GM18505 (cell line): Measurements from ENCODE around the gene AXIN2.

Source experiments
- ATAC-seq: cut with Tn5 transposase; IDR thresholded peaks from one replicate; pipeline ENCODE4 v1.9.1; 2021; ENCODE audit not compliant: unreplicated experiment
- POLR2A ChIP-seq: IDR thresholded peaks from 4 replicates; pipeline ENCODE4 v1.6.1; 2011; ENCODE audit warnings: borderline replicate concordance; ENCODE audit not compliant: insufficient read depth, insufficient read length; ENCODE audit errors: extremely low read depth

The AXIN2 gene

DNA sequence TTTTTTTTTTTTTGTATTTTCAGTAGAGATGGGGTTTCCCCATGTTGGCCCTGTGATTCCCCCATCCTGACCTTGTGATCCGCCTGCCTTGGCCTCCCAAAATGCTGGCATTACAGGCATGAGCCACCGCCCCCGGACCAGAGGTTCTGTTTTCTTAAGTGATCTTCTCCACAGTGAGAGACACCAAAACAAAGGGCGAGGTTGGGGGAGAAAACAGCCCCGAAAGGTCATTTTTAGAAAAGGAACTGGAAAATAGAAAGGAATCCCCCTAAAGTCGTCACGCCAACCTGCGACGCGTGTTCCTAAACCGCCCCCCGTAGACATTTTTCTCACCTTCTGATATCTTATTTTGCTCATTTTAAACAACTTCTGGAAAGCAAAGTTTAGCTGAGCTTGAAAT is 6.1 kb upstream of the AXIN2 start:
- TF ChIP-seq POLR2A: no peak
- no peak for ATAC-seq

DNA sequence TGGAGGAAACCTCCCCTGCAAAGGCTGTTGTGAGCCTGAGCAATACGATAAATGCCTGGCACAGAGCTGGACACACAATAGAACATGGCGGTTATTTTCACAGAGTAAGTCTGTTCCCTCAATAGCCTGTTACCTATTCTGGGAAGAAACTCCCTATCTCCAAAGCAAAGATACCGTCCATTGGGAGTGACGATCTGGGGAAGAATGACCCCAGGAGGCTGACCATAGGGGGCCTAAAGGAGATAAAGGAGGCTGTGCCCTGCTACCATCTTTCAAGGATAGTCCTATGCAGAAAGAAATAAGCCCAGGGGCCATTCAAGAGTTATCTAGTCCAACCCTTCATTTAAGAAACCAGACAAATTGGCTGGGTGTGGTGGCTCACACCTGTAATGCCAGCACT is 4.1 kb upstream of the AXIN2 start:
- TF ChIP-seq POLR2A: no peak
- ATAC-seq: no peak

DNA sequence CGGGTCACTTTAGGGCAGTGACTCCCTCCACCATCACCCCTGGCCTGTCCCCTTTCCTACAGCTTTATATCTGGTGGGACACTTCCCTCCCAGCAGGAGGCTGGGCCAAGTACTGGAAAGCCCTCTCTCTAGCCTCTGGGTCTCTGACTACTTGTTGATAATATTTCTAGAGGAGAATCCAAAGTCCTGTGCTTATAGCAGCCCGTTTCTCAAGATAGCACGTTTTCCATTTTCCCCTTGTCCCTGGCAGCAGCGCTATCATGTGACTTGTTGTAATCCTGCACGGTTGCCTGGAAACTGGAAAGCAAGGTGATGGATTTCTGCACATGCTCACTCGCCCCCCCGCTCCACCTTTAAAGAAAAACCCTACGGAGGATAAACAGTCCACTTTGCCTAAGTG is 3.3 kb upstream of the AXIN2 start:
- no peak for ATAC-seq

DNA sequence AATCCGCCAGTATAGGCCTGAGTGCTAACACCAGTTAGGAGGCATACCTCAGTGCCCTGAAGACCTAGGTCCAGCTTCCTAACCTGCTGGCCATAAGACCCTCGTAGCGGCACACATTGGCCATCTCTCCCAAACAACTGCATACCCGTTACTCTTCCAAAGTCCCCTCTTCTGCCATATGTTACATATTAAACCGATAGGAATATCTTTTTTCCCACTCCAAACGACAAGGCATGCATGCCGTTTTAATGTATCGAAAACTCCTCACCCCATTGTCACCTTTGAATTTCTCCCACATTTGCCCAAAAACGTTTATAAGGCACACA is 721 bp upstream of the AXIN2 start:
- TF ChIP-seq POLR2A: no peak
- ATAC-seq: no peak

More for the DNA sequence above, 3.3 kb upstream of the AXIN2 start:
- TF ChIP-seq POLR2A: no peak

DNA sequence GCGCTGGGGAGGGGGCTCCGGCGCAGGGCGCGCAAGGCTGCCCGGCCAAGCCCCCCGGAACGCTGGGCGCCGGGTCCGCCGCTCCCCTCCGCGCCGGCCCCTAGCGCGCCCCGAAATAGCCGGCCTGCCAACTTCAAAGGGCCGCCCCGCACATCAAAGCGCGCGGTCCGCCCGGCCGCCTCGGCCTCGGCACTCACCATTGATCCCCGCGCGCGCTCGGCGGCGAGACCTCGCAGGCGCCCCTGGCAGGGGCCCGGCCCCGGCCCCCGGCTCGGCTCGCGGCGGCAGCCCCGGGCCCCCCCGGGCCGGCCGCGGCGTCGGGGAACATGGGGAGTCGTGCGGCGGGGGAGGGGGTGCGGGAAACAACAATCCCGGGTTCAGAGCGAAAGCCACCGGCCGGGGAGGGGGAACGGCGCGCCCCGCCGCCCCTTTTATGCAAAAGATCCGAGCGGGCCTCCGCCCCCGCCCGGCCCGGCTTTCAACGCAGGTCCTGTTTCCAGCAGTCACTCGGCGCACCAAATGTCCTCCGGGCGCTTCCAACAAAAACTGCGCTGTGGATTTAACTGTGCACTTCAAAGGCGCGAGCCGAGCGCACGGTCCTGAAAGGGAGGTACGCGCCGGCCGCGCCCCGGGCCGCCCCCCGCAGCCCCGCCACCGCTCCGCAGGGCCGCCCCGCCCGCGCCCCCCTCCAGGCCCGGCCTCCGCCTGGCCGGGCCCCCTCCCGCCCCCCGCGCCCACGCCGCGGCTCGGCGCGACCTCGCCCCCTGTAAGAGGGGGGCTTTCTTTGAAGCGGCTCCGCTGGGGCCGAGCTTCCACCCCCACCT is 608 bp downstream of the AXIN2 start:
- ATAC-seq: no peak
- no peak for TF ChIP-seq POLR2A

DNA sequence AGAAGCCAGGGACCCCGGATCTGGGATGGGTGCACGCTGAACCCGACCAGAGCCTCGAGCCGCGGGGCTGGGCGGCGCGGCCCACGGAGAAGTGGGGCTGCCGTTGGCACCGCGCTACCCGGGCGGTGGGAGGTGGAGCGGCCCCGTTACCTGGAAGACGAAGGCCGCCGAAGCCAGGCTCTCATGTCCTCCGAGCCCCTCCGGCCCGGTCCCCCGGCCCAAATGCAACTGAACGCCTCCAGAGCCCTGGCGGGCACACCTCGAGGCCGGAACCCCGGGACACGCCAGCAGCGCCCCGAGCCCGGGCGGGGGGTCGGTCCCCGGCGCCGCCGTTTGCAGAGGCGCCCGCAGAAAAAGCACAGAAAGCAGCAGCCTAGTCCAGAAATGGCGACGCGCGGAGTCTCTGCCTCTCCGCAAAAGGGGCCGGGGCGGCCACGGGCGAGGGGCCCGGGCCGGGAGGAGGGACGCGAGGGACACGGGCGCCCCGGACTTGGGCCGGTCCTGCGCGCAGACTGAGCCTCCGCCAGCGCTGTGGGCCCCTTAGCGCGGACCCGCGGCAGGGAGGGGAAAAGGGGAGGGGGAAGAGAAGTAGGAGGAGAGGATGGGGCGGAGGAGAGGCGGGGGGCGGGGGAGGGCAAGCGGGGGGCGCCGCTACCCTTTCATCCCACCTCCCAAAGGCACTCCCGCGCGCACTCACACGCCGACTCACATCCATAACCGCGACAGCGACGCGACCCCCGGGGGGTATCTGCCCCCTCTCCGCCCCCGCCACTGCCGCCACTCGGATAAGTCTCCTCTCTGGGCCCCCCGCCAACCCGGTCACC is 1.4 kb downstream of the AXIN2 start:
- no peak for ATAC-seq
- no peak for TF ChIP-seq POLR2A

DNA sequence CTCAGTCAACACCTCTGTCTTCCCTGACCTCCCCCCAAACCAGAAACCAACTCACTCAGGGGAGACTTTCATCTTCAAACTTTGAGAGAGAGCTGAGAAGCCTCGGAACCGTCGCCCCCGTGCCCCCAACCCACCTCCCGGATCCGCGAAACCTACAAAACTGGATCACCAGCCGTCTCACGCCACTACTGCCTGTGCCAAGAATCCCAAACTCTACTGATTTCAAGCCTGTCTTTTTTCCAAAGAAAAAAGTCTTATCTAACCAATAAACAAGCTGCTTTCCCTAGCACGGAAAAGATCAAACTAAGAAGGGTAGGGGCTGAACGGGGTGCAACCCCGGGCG is 2.0 kb downstream of the AXIN2 start:
- no peak for TF ChIP-seq POLR2A
- ATAC-seq: no peak

DNA sequence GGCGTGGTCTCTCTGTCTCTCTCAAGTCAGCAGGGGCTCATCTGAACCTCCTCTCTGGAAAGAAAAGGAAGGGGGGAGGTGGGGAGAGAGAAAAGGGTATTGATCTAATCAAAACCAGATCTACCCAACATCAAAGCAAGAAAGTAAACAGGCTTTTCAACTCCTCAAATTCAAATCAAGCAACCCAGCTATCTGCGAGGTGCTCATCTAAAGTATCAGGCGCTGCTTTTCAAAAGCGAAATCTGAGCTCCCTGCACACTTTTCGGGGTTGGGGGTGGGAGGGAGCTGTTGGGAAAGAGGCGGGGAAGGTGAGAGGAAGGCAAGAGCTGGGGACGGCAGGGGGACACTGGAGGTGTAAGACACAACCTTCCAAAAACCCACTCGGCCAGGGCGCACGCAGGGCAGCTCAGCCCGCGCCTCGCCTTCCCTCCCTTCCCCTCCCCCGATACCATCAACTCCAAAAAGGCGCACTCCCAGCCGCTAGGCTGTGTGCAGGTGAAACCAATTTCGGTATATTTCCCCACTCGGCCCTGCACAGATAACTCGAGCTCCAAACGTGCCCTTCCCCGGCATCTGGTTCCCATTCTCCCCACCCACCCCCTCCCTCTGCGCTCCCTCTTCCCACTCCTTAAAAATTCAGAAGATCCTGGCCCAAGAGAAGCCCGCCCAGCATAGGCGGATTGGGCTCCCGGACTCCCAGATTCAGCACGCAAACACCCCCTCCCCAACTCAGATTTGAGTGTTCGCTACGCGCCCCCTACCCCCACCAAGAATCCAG is 2.6 kb downstream of the AXIN2 start:
- no peak for TF ChIP-seq POLR2A
- no peak for ATAC-seq

DNA sequence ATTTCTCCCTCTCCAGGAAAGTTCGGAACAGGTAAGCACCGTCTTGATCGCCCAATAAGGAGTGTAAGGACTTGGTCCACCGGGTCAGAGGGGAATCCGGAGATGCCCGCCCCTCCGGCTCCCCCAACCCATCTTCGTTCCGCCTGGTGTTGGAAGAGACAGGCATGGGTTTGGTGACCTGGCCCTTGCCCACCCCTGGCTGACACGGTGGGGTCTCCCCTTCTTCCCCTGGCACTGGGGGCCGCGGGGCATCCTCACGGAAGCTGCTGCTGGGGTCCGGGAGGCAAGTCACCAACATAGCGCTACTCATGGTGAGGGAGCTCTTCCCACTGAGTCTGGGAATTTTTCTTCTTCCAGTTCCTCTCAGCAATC is 3.2 kb downstream of the AXIN2 start:
- no peak for ATAC-seq

DNA sequence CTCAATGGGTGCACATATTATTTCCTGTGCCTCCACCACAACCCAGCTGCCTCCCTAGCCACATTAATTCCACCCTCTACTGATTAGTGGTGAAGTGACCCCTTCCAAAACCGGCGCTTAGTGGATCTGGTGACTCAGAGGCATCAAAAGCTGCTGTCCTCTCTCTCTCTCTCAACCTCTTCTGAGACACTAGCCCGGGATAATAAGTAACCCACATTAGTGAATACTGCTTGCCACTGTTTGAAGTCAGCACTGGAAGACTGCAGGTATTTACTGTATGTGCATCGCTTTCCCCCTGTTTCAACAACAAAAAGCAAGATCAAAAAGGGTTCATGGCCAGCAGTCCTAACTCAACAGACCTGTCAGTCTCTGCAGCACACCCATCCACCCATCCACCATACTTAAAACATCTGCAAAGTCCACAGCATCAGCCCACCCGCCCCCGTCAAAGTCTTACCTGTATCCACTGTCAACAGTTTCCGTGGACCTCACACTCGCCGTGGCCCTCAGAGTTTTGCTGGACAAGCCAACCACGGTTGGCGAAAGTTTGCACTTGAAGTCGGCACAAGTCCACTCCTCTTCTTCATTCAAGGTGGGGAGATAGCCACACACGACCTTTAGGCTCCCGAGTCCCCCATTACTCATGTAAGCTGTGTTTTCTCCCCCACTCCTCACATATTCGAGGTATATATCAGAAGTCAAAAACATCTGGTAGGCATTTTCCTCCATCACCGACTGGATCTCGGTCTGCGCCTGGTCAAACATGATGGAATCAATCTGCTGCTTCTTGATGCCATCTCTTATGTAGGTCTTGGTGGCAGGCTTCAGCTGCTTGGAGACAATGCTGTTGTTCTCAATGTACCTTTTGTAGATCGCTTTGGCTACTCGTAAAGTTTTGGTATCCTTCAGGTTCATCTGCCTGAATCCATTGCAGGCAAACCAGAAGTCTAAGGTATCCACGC is 3.8 kb downstream of the AXIN2 start:
- no peak for TF ChIP-seq POLR2A
- ATAC-seq: no peak

More for the DNA sequence above, 3.2 kb downstream of the AXIN2 start:
- TF ChIP-seq POLR2A: no peak

DNA sequence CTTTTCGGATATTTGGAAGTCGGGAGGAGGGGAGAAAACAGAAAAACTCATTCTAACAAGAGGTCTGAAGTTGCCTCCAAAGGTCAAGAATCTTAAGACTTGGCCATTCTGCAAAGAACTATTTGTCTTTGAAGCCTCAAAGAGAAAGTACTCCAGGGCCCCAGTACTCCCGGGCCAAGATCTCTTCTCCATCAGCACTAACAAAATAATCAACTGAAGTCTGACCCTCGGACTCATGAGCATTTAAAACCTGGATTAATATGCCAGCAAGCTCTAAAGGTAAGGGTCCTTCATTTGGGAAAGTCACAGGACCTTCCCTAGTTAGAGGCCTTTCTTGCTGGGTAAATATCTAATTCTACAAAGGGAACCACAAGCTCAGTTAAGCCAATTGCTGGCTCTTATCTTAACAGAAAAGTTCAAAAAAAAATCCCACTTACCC is 4.5 kb downstream of the AXIN2 start:
- TF ChIP-seq POLR2A: no peak
- no peak for ATAC-seq
